Ureter (tissue), 1 donor: ENCODE measurements around the gene ALKBH6. TPM values are rescaled to one million over a fixed set of nuclear protein-coding genes. Genes with fewer than 3 reads are reported as not detected.
A peak's percentile ranks its signal among the peaks of the same experiment; 100 is the strongest.
"Not testable (repeated sequence)": the region's sequence is repeated elsewhere in the genome, so short reads cannot be mapped to it uniquely, and the experiment has no call there.

Experiments used
- DNase-seq: peaks from one replicate; pipeline ENCODE4 v3.0.0-alpha.2; 2020; ENCODE audit warnings: low spot score
- total RNA-seq: library from RNA; stranded (reverse); gene quantifications from one replicate; pipeline ENCODE4 v1.2.4, GENCODE V29; 2023
- donor health status: DM: yes; HTN: yes; CAD: no.

Gene ALKBH6
- total RNA-seq: 23.8 TPM

DNA sequence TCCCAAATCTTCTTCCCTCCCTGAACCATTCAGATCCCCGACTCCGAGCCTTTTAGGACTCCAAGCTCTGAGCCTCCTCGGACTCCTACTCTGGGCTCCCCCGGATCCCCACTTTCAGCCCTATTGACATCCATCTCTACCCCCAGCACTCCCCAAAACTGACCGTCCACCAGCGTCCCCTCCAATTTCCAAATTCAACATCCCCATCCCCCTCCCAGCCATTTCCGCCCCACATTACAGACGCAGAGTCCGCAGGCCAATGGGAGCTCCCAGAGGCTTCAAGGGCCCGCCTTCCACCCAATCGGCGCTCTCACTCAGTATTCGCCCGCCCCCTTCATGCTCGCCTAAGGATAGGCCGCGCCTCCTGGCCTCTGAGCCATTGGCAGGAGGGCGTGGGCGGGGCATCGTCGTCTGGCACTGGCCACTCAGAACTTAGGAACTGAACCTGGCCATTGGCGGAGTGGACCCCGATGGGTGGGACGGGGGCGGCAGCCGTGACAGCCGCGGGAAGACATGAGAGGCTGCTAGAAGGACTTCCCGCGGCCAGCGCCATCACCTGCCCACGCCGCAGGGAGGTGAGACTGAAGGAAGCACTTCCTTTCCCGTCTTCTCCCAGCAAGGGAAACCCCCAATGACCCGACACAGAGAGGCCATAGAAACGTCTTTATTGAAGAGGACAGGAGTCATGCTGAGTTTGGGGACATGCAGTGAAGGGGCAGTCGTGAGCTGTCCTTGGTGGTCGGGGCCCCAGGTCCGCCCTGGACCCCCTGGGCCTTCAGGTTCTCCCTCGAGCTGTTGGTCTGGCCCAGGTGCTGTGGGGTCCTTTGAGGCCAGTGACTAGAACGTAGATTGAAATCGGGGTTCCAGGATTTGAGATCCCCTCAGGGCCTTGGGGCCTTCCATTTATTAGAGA is at the start of gene ALKBH6:
ALKBH6 (minus strand) TSS at position 202 of the 913 bp plus-strand sequence. CDS start 816 bp downstream, outside the sequence.
- DNase-seq: peak; percentile 100

- no peak for DNase-seq
Observed at GRCh38 chr19:36061367-36061766, 47.4 kb upstream of the ALKBH6 start.

DNA sequence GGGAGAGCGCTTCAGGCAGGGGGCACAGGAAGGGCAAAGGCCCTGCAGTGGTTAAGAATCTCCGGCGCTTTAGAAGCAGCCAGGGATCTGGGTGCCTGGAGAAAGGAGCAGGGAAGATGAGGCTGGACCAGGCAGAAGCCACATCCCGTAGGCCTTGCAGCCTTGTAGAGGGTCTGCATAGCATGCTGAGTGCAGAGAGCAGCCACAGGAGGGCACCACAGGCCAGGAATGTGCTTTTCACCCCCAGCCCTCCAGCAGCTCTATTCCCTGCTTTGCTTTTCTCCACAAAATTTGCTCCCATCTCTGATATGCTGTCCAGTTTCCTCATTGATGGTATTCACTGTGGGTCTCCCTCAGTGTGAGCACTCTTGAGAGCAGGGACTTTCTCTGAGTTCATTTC is 46.4 kb upstream of the ALKBH6 start:
- DNase-seq: no peak

DNA sequence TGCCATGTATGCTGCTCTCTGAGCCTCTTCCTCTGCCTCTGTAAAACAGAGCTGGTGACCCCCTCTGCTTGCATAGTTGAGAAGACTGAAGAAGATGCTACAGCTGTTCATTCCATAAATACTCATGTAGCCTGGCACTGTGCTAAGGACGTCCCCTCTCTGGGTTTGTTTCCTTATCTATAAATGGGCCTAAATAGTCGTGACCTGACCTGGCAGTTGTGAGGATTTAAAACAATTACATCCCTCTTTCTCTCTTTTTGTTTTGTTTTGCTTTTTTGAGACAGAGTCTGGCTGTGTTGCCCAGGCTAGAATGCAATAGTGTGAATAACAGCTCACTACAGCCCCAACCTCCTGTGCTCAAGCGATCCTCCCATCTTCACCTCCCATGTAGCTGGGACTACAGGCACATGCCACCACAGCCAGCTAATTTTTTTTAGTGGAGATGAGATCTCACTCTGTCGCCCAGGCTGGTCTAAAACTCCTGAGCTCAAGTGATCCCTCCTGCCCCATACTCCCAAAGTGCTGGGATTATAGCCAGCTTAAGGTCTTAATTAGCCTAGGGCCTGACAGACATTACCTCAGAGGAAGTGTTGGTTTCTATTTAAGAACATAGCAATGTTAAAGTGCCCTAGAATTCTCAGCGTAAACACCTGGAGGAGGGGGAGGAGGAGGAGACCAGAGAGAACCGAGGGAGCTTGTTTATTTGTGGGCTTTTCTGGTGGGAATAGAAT is 45.3 kb upstream of the ALKBH6 start:
- no peak for DNase-seq

GRCh38 chr19:36058481-36059179 is 44.6 kb upstream of the ALKBH6 start:
- DNase-seq: no peak

- peak; percentile 94 for DNase-seq
Observed at GRCh38 chr19:36054733-36055686, 41.0 kb upstream of the ALKBH6 start, which contains the start of gene WDR62. Gene WDR62, plus strand, starts transcription at chr19:36054897. Its CDS starts 75 bp downstream, at chr19:36054972.

- peak; percentile 100 for DNase-seq
Observed at GRCh38 chr19:36054119-36054732, 40.2 kb upstream of the ALKBH6 start, which contains the start of gene THAP8. Gene THAP8, minus strand, starts transcription at chr19:36054285. Its CDS starts 68 bp downstream, at chr19:36054217.

DNA sequence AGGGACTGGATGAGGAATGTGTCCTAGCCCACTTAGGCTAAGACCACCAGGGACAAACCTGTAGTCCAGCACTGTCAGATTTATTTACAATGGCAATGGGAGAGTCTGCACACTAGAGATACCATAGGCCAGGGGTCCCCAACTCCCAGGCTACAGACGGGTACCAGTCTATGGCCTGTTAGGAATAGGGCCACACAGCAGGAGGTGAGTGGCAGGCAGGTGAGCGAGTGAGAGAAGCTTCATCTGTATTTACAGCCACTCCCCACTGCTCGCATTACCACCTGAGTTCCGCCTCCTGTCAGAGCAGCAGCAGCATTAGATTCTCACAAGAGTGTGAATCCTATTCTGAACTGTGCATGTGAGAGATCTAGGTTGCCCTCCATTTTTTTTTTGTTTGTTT is 37.6 kb upstream of the ALKBH6 start:
- DNase-seq: no peak

DNA sequence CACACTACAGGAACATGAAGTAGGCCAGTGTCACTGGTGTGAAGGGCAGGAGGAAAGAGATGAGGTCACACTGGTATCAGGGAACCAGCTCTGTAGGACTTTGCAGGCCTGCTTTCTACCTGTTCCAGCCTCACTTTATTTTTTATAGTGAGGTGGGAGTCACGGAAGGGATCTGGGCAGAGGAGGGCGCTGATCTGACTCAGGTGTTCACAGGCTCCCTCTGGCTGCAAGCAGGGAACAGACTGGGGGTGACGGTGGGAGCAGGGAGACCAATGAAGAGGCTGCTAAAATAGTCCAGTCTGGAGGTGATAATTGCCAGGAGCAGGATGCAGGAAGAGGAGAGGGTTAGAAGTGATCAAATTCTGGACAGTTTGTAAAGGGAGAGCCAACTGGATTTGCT is 37.2 kb upstream of the ALKBH6 start:
- DNase-seq: no peak

DNA sequence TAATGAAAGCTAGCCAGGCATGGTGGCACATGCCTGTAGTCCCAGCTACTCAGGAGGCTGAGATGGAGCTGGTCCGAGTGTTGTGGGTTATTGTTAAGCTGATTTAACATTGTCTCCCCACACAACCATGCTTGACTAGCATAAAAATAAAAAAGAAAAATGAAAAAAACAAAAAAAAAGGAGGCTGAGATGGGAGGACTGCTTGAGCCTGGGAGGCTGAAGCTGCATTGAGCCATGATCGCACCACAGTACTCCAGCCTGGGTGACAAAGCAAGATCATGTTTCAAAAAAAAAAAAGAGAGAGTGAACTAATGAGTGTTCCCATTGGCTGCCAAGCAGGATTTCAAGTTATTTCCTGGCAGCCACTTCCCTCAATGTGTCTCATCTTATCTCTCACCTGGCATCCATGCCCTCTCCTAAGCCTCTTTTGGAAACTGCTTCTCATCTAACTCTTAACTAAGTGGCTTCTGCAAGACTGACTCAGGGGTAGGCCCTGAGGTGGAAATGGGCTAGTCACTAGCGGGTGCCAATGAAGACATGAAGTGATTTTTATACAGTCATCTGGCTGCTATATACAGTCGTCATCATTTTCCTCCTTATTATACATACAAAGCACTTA is 35.2 kb upstream of the ALKBH6 start:
- no peak for DNase-seq

DNA sequence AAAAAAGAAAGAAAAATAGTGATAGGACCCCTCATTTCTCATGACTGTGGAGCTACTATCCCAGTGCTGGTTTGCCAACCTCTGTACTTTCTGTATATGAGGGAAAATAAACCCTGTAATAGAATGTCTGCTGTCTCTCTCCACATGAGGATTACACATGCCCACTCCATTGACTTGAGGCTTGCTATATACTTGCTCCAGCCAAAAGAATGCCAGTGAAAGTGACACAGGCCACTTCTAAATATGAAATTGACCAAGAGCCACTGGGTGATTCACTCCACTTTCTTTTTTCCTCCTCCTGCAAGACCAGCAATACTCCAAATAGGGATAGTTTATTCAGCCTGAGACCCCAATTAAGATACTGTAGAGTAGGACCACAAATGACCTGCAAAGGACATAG is 33.8 kb upstream of the ALKBH6 start:
- DNase-seq: no peak

- no peak for DNase-seq
Observed at GRCh38 chr19:36046443-36047050, 32.5 kb upstream of the ALKBH6 start.

- no peak for DNase-seq
Observed at GRCh38 chr19:36043952-36044351, 29.9 kb upstream of the ALKBH6 start.

- DNase-seq: no peak
Observed at GRCh38 chr19:36041831-36042230, 27.8 kb upstream of the ALKBH6 start.

DNA sequence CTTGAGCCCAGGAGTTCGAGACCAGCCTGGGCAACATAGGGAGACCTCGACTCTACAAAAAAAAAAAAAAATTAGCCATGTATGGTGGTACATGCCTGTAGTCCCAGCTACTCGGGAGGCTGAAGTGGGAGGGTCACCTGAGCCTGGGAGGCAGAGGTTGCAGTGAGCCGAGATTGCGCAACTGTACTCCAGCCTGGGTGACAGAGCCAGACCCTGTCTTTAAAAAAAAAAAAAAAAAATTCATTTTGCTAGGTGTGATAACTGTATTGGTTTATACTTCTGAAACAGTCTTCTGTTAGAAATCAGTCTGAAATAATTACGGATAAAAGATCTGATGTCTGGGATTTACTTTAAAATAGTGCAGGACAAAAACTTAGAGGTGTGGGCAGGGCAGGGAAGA is 27.1 kb upstream of the ALKBH6 start:
- not testable (repeated sequence) for DNase-seq

DNA sequence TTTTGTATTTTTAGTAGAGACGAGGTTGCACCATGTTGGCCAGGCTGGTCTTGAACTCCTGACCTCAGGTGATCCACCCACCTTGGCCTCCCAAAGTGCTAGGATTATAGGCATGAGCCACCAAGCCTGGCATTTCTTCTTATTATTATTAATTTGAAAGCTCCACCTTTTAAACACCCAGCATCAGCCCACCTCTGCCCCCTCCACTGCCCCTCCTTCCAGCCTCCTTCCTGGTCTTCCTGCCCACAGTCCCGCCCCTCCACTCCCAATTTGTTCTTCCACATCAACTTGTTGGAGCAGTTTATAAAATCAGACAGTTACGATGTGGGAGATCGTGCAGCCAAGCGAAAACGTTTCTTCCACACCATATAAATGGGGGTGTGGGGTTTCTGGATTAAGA is 26.5 kb upstream of the ALKBH6 start:
- DNase-seq: no peak

- peak; percentile 73 for DNase-seq
Observed at GRCh38 chr19:36032251-36033104, 18.5 kb upstream of the ALKBH6 start, which contains the start of gene CLIP3. Gene CLIP3, minus strand, starts transcription at chr19:36032873. Its CDS starts 516 bp downstream, at chr19:36032357.

DNA sequence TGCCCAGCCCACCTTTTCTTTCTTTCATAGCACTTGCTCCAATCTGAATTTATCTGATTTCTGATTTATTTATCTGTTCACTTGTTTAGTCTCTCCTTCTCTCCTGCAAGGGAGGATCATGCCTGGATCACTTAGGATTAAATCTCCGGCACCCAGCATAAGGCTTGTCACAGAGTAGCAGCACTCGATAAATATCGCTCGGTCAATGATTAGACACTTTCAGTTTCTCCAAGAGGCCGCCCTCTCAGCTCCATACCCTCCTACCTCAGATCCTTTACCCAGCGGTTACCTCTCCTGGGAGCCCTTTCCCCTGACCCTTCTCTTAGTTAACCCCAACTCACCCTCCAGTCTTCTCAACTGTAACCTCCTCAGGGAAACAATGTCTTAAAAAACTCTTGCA is 17.3 kb upstream of the ALKBH6 start:
- DNase-seq: no peak
